ENCODE measurements around the gene SYNE4.
A peak's percentile ranks its signal among the peaks of the same experiment; 100 is the strongest.

SYNE4 gene

GRCh38 chr19:35990156-35990555 is 18.5 kb downstream of the SYNE4 start:
- Histone ChIP-seq H3K27ac (replicated peaks) (no peak overlapping the region), H3K27me3 (ENCODE audit: insufficient read depth, poor library complexity, severe bottlenecking) (no peaks in the 10 kb centered on the region), H3K4me3 (replicated peaks; ENCODE audit: insufficient read depth, low read length) (no peak overlapping the region)
- TF ChIP-seq CTCF (IDR thresholded peaks at IDR 0.05; ENCODE audit: insufficient read depth, low read length) (no peak), REST (IDR thresholded peaks at IDR 0.05; ENCODE audit: insufficient replicate concordance, low read depth) (no peak), SPI1 (IDR thresholded peaks at IDR 0.05; ENCODE audit: borderline replicate concordance, low read depth) (no peak), GABPA (IDR thresholded peaks at IDR 0.05; ENCODE audit: low read depth) (no peak), POLR2AphosphoS5 (IDR thresholded peaks at IDR 0.05; ENCODE audit: low read depth) (no peak)
- DNase-seq (ENCODE audit: low read depth in 1 of 2, low spot score in 1 of 2) = no peak

GRCh38 chr19:35988824-35989223 is 19.8 kb downstream of the SYNE4 start:
- Histone ChIP-seq H3K4me3 (replicated peaks; ENCODE audit: insufficient read depth, low read length) (no peak overlapping the region), H3K27me3 (ENCODE audit: insufficient read depth, poor library complexity, severe bottlenecking) (no peaks in the 10 kb centered on the region), H3K27ac (replicated peaks) (no peak overlapping the region)
- TF ChIP-seq GABPA (IDR thresholded peaks at IDR 0.05; ENCODE audit: low read depth) (no peak), CTCF (IDR thresholded peaks at IDR 0.05; ENCODE audit: insufficient read depth, low read length) (no peak), SPI1 (IDR thresholded peaks at IDR 0.05; ENCODE audit: borderline replicate concordance, low read depth) (no peak), REST (IDR thresholded peaks at IDR 0.05; ENCODE audit: insufficient replicate concordance, low read depth) (no peak), POLR2AphosphoS5 (IDR thresholded peaks at IDR 0.05; ENCODE audit: low read depth) (no peak)
- no peak for DNase-seq (ENCODE audit: low read depth in 1 of 2, low spot score in 1 of 2)

GRCh38 chr19:35987571-35987896 is 21.1 kb downstream of the SYNE4 start:
- Histone ChIP-seq H3K27me3 (ENCODE audit: insufficient read depth, poor library complexity, severe bottlenecking) (no peaks in the 10 kb centered on the region), H3K4me3 (replicated peaks; ENCODE audit: insufficient read depth, low read length) (peak overlapping the region; percentile 56), H3K27ac (replicated peaks) (no peak overlapping the region; the same call in 1 of the 2 replicates)
- DNase-seq (ENCODE audit: low read depth in 1 of 2, low spot score in 1 of 2) = peak in 1 of 2 experiments; percentile 11
- TF ChIP-seq CTCF (IDR thresholded peaks at IDR 0.05; ENCODE audit: insufficient read depth, low read length) (no peak), GABPA (IDR thresholded peaks at IDR 0.05; ENCODE audit: low read depth) (no peak), POLR2AphosphoS5 (IDR thresholded peaks at IDR 0.05; ENCODE audit: low read depth) (no peak), REST (IDR thresholded peaks at IDR 0.05; ENCODE audit: insufficient replicate concordance, low read depth) (no peak), SPI1 (IDR thresholded peaks at IDR 0.05; ENCODE audit: borderline replicate concordance, low read depth) (no peak)
